NCI-H69 (cell line): ENCODE measurements around the gene POU3F3.

Experiments used
- DNase-seq: peaks from one replicate; lab custom pipeline; 2025; lab: John Stamatoyannopoulos, UW

The POU3F3 gene

DNA sequence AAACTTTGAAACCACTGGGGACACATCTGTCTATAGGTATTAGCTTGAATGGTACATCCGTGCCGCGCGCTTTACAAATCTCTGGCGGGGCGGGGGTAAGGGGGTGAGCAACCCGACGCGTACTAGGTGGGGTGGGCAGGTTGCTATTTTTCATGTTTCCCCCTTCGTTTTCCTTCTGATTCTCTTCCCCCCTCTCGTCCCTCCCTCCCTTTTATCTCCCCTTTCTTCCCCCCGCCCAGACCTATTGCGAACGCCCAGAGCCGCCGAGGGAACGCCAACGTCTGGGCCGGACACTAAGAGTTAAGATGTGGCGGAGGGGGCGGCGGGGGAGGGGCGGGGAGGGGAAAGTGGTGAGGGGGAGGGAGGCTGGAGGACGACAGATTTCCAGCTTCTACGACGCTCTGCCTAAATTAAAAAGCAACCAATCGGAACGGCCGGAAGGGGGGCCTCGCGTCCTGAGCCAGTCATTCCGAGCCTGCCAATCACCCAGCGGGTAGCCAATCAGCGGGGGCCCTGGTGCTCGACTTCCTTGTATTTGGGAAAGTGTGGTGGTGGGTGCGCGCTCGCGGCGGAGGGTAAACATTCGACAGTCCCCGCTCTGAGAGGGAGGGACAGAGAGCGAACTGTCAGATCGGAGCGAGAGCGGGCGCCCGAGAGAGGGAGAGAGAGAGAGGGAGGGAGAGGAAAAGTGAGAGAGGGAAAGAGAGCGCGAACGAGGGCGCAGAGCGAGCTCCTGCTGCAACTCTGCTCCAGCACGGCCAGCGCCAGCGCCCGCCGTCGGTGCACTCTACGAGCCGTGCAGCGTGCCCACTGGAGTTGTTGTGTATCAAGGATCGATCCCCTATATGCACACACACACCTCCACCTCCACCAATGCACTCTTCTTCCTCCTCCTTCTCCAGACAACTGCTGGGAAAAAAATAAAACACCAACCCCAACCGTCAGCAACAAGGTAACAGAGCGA, at the start of gene POU3F3:
TSS of gene POU3F3 (plus strand) at position 582 of the 964 bp plus-strand sequence. CDS start 1,396 bp downstream, outside the sequence.
- peak; percentile 29 for DNase-seq

DNA sequence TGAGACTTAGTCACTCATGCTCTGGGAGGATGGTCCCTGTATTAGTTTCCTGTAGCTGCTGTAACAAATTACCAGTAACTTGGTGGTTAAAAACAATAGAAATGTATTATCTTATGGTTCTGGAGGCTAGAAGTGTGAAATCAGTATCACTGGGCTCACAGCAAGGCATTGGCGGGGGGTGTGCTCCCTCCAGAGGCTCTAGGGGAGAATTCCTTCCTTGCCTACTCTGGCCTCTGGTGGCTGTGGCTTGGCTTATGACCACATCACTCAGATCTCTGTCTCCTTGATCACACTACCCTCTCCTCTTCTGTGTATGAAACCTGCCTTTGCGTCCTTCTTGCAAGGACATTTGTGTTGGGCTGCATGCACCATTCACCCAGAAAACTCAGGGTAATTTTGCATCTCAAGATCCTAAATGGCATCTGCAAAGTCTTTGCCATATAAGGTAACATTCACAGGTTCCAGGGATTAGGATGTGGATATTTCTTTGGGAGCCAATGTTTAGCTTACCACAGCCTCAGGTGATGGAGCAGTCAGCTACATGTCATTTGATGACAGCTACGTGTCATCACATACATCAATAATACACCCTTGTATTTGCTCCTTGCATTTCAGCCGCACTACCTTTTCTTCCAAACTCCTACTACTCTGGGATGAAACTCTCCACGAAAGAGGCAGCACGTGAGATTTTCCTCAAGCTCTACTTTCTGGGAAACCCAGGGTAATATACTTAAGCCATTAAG, 49.6 kb upstream of the POU3F3 start:
- DNase-seq: no peak

DNA sequence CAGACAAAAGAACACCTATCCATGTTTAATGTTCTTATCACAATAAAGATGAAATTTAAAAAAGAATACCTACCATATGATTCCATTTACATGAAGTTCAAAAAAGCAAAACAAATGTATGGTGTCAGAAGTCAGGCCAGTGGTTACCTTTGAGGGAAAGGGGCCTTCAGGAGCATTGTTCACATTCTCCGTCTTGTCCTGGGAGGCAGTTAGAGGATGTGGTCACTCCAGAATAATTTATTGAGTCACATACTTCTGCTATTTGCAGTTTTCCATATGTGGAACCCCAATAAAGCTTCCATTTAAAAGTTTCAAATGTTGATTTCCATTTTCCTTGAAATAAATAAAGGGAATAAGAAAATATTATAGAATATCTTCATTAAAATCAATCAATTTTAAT, 41.6 kb upstream of the POU3F3 start:
- no peak for DNase-seq

DNA sequence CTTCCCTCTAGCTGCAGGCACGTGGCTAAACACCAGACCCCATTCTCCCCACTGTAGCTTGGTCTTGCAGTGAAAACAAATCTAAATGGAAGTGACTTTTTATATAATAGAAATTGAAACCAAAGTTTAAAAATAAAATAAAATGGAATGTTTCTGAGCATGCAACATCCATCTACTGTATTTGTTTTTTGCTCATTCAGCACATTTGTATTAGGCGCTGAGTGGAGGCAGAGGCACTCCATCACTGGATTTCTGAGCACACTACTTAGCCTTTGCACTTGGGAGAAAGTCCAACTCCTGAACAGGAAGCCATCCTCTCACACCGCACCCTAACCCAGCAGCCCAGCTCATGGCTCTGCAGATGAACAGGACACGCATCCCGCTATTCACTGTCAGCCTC, 37.8 kb upstream of the POU3F3 start:
- no peak for DNase-seq

DNA sequence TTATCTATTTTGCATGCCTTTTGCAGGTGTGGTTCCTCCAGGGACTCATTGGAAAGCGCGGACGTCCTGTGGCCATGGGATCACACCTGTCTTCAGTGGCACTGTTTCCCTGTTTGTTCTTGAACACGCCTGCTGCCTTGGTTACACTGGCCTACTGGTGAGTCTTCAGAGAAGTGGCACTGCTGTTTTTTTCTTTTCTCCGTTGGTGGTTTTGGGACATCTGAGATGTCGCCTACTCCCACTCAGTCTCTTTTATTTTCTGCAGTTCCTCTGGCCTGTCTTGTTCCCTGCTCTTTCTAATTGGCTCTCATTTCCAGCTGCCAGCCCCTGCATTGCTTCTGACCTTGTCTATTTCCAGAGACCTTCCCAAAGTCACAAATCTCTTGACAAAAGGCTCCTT, 35.7 kb upstream of the POU3F3 start:
- DNase-seq: no peak

DNA sequence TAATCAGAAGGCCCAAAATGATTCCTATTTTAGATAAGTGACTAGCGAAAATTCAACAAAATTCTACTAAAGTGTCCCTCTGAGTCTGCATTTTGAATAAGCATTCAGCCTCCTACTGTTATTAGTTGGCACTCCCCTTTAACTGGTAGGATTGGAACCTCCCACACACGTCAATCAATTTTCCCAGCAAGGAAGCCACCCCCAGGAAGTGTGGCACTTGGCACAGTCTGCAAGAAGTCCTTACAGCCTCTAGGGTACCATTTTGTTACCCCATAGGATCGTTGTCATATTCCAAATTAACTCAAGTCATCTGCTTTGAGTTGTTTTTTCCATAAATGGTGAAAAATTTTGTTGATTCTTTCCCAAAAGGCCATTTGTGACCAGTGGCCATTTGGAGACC, 33.8 kb upstream of the POU3F3 start:
- no peak for DNase-seq

DNA sequence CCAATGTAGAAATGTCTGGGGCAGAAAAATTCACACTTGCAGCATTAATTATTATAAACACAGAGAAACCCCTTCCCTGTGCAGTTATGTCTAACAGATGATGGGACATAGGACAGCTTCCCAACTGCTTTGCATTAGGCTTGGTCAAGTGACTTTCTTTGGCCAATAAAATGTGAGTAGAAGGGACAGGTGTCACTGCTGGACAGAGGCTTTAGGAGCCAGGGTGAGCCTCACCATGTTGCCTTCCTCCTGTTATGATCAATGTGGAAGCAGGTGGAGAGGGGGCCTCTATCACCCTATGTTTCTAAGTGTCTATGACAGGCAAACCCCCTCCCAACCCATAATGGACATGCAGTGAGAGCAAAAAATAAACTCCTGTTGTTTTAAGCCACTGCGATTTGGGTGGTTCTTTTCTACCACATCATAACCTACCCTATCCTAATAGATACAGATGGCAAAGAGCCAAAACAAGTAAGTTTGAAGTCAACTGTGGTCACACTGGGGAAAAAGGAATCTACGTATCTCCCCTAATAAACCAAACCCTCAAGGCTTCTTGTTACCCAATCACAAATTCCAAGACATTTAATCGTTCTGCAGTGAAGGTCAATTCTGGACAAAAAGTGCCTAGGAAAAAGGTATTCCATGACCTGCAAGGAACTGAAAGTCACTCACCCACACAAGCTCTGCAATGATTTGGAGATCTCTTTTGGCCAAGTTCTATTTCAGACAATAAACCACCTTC, 28.6 kb upstream of the POU3F3 start:
- DNase-seq: no peak

DNA sequence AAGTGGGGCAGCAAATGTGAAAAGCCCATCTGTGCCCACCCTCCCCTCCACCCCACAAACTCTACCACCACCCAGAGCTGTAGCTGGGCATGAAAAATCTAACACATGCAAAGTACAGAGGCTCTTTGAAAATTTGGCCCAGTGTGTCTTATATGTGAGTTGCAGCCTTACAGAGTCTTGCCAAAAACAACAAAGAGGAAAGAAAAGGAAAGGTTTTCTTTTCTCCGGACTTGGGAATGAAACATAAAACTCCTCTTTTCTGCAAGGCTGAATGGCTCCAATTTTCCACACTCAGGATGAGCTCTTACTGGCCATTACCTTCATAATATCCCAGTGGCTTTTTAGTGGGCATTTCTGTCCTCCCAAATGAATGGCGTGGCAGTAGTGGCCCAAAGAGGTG, 27.9 kb upstream of the POU3F3 start:
- no peak for DNase-seq

DNA sequence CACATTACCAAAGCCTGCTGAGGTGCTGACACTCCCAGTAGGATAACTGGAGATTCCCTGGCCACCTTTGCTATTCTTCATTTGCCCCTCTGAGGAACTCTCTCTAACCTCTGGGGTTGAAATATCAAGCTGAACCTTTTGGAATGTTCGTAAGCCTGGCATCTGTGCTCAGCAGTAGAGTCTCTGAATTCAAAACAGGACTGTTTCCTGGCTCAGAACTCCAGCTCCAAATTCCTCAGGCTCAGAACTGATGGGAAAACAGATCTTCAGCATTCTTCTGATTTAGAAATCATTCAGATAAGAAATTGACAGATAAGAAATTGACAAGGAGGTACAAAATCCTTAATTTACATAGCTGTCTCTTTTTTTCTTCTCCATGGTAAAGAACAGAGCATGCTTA, 22.2 kb upstream of the POU3F3 start:
- no peak for DNase-seq

DNA sequence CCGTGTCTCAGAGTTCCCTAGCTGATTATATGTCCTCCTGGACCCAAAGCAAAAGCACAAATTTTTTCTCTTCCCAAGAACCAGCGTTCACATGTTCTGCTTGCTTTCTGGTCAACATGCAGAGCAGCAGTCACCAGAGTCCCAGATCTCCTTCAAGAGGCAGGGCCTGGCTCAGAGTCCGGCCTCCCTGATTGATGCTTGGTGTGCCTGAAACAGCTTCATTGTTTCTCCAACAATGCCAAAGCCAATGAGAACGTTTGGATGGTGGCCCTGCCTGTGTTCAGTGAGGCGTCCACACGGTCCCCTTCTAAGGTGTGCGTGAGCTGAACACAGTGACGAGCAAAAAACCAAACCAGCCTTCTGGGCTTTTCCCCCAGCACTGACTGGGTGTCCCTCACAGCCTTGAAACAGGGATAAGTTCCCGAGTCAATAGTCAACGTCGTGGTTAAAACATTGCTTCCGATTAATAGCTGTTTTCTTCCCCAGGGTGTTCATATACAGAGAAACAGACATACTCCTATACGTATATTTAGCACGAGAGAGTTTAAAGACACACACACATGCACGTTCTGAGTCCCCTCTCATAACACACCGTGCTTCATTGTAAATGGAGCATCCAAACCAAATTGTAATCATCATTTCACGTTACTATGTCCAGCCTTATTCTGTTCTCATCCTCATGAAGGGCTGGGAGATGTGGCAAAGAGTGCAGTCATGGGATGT, 19.3 kb upstream of the POU3F3 start:
- no peak for DNase-seq

DNA sequence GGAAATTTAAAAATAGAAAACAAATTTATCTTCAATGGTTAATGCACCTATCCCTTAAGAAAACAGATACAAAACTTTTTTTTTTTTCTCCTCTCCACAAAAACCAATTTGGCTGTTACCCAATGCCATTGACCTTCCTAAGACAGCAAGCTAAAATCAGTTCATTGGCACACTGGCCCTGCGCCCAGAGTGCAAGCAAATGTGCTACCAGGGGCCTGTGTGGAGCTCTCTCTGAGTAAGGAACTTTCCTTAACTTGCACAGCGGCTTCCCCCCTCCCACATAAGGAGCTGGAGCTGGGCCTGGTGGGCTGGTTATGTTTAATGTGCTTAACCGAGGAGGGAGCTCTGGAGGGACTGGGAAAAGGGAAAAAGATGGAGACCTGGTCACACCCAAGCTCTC, 17.6 kb upstream of the POU3F3 start:
- DNase-seq: no peak

DNA sequence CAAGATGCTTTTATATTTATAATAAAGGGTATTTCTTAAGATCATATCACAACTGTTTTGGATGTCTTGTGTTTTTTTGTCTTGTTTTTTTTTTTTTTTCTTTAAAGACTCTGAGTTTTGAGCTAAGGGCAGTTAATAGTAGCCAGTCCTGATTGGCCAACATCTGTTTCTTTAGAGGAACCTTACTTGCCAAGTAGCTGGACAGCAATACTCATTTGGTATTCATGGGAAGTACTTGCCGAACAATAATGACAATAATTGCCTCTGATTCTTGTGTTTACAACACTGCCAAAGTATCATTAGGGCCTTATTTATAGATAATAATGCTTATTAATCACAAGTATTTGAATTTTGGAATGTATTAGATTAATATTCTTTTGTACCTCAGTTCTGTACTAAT, 17.1 kb upstream of the POU3F3 start:
- no peak for DNase-seq

DNA sequence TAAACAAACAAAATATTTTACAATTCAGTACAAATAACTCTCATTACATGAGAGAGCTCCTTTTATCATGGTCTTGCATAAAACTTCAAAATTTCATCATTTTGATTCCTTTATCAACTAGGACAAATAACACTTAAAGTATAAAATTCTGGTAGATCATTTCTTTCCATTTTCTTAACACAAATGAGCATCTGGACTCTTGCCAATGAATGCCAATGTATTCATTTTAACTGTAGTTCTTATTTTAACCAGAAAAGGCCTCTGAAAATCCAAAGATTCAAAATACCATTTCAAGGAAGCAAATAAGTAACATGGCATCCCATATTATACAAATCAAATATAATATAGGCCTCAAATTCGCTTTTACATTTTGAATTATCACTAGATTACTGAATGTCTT, 13.8 kb upstream of the POU3F3 start:
- DNase-seq: no peak

DNA sequence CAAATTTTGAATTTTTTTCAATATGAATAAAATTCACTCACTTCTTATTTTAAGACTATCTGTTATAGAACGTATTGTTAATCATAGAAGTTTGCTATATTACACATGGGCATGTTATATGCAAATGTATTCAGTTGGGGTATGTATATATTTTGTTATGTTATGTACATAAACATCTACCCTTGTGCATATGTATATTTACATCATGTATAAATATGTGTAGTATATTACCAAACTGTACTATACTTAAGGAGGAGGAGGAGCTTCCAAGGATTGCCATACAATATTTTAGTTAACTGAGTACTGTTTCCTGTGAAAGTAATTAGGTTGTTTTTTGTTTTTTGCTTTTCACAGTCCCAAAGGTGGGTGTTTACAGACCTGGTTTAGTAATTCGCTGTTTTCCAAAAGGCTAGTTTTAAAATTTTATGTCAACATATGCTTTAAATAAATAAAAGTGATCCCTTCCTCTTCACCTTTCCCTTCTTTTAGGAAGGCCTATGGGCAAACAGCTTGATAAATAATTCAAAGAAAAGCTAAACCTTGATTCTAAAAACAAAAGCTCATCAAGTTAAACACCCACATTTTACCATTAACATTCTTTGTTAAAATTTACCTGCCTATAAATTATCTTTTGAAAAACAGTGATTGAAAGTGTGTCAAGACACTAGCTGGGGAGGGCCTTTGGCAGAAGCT, 12.9 kb upstream of the POU3F3 start:
- DNase-seq: no peak

DNA sequence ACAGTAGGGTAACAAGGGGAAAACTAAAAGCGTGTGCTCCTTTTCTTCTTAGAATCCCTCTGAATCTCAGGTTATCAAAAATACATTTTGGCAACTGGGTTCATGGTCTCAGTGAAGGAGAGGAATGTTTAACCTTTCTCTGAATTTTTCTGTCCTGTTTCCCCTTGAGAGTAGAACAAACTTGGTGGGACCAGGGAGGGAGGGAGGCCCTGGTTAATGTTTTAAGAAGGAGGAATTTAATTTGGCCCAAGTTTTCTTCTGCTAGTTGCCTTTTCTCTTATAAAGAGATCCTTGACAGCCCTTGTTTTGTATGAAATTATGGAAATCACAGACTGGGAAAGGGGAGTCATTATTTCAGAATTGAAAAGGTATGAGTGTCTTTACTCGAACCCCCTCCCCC, 12.2 kb upstream of the POU3F3 start:
- DNase-seq: no peak

DNA sequence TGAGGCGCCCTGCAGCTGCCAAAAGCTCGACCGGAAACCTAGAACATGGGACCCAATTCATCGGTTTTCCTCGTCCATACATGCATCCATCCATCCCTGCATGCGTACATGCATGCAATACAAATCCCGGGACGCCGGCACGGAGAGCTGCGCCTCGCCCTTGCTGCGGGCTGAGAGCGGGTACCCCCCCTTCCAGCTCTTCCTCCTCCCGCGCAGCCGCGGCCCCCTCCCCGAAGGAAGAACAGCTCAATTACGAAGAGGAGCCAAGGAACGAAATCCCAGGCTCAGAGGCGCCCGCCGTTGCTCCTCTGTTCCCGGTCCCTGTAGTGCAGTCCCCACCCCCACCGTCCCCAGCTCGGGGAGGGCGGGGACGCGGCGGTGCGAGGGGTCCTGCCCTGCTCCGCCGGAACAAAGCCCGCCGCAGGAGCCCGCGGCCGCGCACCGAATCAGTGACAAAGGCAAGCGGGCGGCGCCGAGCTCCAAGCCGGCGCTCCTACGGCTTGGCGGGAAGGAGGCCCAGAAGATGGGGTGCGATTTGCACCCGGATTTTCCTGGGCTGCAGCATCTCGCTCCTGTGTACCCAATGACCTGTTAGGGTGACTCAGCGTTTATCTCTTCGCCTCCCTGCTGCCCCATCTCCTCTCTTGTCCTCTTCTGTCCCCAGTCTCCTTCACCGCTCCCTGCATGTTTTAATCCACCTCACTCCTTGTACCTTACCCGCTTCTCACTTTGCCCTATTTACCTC, 8.9 kb upstream of the POU3F3 start:
- DNase-seq: peak; percentile 20

DNA sequence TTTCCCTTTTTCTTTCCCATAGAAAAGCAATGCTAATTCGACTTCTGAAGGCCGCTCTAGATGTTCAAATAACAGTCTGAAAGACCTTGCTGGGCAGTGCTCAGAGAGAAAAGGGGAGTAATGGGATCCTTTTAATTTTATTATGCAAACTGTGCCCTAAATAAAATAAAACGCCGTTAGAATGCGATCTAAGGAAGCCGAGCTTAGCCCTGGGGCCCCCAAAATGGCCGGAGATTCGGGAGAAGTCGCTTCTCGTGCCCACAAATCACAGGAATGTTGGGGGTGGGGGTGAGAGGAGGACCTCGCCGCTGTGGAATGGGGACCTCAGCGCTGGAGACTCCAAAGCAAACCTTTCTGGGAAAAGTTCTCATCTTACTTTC, 8.4 kb upstream of the POU3F3 start:
- DNase-seq: no peak

DNA sequence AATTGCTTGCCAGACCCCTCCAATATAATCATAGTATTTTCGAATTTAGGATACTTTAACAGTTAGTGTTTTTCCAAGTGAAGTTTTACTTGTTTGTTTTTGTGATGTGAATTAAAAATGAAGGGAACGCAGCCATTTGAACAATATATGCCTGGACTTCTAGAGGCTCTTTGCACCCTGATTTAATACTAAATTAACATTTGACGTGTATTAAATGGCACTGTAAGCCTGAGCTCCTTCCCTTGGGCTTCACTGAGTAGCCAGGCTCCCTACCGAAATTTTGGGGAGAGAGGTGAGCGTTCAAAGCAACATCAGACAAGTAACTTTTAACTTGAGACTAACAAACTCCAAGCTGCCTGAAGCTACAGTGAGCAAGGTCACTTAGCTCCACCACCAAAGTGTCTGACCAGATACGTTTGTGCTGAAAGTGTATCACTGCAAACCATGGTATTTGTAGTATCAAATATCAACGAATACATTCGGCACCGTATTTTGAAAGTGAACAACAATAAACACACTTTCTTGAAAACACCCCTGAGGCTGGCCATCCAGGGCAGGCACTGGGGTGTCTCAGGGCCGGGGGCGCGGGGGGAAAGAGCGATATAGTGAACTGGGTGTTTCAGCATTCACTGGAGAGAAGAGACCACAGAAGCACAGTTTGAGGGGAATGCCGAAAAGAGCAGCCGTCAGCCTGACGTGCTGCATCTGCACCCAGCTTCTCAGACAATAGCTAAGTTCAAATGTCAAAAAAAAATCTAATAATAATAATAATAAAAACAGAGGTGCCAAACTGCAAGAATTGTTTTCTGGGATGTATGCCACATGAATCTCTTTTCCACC, 7.7 kb upstream of the POU3F3 start:
- no peak for DNase-seq

DNA sequence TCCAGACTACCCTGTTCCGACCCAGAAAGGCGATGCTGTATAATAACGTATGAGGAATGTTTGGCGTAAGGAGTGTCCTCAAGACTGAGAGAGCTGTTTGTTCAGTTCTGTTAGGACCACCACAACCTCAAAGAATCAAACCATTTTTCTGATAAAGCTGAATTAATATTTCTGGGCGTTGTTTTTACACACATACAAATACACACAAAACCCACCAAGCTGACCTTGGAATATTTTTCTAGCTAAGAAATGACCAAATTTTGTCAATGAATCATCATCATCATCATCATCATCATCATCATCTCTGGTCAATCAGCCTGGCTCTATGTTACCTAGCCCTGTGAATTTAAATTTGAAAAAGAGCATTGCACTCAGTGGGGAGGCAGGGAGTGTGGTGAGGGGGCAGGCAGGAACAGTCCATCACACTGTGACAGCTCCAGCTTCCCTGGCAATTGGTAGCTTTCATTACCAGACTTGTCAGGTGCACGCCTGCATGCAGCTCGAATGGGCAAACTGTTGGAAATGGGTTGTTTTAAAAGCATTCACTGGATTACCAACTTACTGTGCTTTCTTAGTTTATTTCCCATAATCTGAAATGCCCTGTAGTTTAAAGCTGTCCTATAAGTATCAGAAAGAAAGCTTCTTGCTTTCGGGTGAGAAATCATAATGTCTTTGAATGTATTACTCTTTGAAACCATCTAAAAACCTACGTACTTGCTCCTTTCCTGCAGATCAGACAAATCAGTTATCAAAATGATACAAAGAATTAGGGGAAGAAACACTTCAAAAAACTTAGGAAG, 6.9 kb upstream of the POU3F3 start:
- DNase-seq: no peak
